ENCODE measurements around the gene FGF9.

GRCh38 chr13:21675095-21675991, 4.5 kb downstream of the FGF9 start:
- no peak for TF ChIP-seq SIRT6 (IDR thresholded peaks at IDR 0.05; ENCODE audit: low read length)
- TF ChIP-seq, protein P1, sequence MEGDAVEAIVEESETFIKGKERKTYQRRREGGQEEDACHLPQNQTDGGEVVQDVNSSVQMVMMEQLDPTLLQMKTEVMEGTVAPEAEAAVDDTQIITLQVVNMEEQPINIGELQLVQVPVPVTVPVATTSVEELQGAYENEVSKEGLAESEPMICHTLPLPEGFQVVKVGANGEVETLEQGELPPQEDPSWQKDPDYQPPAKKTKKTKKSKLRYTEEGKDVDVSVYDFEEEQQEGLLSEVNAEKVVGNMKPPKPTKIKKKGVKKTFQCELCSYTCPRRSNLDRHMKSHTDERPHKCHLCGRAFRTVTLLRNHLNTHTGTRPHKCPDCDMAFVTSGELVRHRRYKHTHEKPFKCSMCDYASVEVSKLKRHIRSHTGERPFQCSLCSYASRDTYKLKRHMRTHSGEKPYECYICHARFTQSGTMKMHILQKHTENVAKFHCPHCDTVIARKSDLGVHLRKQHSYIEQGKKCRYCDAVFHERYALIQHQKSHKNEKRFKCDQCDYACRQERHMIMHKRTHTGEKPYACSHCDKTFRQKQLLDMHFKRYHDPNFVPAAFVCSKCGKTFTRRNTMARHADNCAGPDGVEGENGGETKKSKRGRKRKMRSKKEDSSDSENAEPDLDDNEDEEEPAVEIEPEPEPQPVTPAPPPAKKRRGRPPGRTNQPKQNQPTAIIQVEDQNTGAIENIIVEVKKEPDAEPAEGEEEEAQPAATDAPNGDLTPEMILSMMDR (IDR thresholded peaks at IDR 0.05; ENCODE audit: control extremely low read depth in 1 of 3, insufficient read depth in 1 of 3, low read depth in 1 of 3, low read length in 3 of 3) = no peak
- TF ChIP-seq POLR2A (IDR thresholded peaks at IDR 0.05; ENCODE audit: control extremely low read depth in 1 of 2, low read depth in 2 of 2, low read length in 2 of 2) = no peak
- TF ChIP-seq SUZ12 (IDR thresholded peaks at IDR 0.05; ENCODE audit: low read length) = peak; percentile 58; the same call in 1 of the 2 replicates

All from H1 (cell line).